ENCODE results near the gene QSOX2. TPM values are rescaled to one million over a fixed set of nuclear protein-coding genes. Genes with fewer than 3 reads are reported as not detected.

Gene QSOX2
- total RNA-seq, 6 experiments from 2014 or later, result 2.9 to 8.7 (median 6.4) TPM

- H3K27ac ChIP-seq, result no peak overlapping the region
- H3K36me3 ChIP-seq, result no peaks in the 10 kb centered on the region
- intact Hi-C loops (cut with DNase I), result no loop called here
- TF ChIP-seq POLR2A (IDR thresholded peaks at IDR 0.05), result no peak
- TF ChIP-seq, protein P1, sequence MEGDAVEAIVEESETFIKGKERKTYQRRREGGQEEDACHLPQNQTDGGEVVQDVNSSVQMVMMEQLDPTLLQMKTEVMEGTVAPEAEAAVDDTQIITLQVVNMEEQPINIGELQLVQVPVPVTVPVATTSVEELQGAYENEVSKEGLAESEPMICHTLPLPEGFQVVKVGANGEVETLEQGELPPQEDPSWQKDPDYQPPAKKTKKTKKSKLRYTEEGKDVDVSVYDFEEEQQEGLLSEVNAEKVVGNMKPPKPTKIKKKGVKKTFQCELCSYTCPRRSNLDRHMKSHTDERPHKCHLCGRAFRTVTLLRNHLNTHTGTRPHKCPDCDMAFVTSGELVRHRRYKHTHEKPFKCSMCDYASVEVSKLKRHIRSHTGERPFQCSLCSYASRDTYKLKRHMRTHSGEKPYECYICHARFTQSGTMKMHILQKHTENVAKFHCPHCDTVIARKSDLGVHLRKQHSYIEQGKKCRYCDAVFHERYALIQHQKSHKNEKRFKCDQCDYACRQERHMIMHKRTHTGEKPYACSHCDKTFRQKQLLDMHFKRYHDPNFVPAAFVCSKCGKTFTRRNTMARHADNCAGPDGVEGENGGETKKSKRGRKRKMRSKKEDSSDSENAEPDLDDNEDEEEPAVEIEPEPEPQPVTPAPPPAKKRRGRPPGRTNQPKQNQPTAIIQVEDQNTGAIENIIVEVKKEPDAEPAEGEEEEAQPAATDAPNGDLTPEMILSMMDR (IDR thresholded peaks at IDR 0.05), result no peak
- WGBS (ENCODE audit: insufficient coverage, low coverage, low lambda C conversion rate, missing lambda C conversion rate), result 27% methylated on average over 3 of the region's 96 CpGs
- ATAC-seq, result no peak
- H3K9me3 ChIP-seq, result no peaks in the 10 kb centered on the region
- H3K4me1 ChIP-seq, result no peaks in the 10 kb centered on the region
- DNase-seq, result no peak
- H3K27me3 ChIP-seq, result peaks cover 10 to 32% of the 10 kb centered on the region in 2 donors
- no peak overlapping the region for H3K4me3 ChIP-seq
Measured at GRCh38 chr9:136193127-136193890, 52.3 kb downstream of the QSOX2 start.

DNA sequence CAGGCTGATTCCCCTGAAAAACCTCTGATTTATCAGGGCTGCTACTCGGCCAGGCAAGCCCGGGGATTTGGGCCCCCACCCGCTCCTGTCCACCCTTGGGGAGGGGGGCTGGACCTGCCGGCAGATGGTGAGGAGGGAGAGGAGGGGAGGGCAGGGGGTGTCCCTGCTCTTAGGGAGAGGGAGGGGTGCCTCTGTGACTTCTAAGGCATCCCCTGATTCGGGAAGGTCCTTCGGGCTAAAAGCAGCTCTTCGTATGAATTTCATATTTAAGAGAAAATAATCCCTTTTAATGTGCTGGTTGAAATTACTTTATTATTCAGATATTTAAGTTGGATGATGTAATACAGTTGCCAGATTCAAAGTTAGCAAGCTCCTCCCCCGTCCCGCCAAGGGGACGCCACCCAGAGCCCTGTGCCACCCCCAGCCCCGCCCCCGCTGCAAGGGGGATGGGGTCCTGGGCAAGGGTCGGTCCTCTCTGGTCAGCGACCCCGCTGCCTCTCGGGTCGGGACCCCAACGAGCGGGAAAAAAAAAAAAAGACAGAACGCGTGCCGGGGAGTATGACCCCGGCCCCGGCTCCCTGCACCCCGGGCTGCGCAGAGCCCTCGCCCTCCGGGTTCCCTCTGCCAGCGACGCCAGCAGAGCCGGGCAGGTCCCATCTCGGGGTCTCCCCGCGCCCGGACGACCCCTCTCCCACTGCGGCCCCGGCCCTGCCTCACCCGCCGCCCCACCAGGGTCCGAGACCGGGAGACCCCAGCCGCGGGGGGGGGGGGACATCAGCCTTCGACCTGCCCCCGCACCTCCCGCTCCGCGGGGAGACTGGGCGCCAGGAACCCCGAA lies 53.1 kb downstream of the QSOX2 start:
- ATAC-seq (no peak), DNase-seq (no peak)
- H3K9me3 ChIP-seq, result no peaks in the 10 kb centered on the region
- no peak for TF ChIP-seq POLR2A (IDR thresholded peaks at IDR 0.05)
- TF ChIP-seq, protein P1 (IDR thresholded peaks at IDR 0.05), result no peak
- H3K27me3 ChIP-seq, result peaks cover 10 to 32% of the 10 kb centered on the region in 2 donors
- no peak overlapping the region for H3K27ac ChIP-seq
- intact Hi-C loops (cut with DNase I), result no loop called here
- H3K4me3 ChIP-seq, result no peak overlapping the region
- no peaks in the 10 kb centered on the region for H3K36me3 ChIP-seq
- WGBS (ENCODE audit: insufficient coverage, low coverage, low lambda C conversion rate, missing lambda C conversion rate), result 7% methylated on average over 21 of the region's 51 CpGs
- no peaks in the 10 kb centered on the region for H3K4me1 ChIP-seq

DNA sequence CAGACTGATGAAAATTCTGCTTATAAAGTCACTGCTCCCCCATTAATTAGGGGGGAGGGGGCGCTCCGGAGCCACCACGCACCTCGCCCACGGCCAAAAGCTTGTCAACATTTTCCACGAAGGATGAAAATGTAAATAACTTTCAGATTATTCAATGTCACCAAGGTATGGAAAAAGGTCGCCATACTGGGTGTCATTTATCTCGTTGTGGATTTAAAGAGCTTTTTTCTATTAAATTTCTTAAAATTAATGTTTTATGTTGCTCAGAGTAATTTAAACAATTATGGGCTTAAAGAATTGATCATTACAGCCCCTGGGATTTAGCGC lies 53.7 kb downstream of the QSOX2 start:
- TF ChIP-seq POLR2A (IDR thresholded peaks at IDR 0.05), result no peak
- TF ChIP-seq, protein P1 (IDR thresholded peaks at IDR 0.05), result no peak
- H3K27me3 ChIP-seq, result peaks cover 7 to 32% of the 10 kb centered on the region in 2 donors
- H3K27ac ChIP-seq, result no peak overlapping the region
- no peak for DNase-seq
- WGBS (ENCODE audit: insufficient coverage, low coverage, low lambda C conversion rate, missing lambda C conversion rate), result 14% methylated on average over 8 of the region's 9 CpGs
- no peaks in the 10 kb centered on the region for H3K4me1 ChIP-seq
- ATAC-seq, result no peak
- H3K4me3 ChIP-seq, result no peak overlapping the region
- H3K9me3 ChIP-seq, result no peaks in the 10 kb centered on the region
- intact Hi-C loops (cut with DNase I), result no loop called here
- no peaks in the 10 kb centered on the region for H3K36me3 ChIP-seq

- 20% methylated on average over 7 of the region's 30 CpGs for WGBS (ENCODE audit: insufficient coverage, low coverage, low lambda C conversion rate, missing lambda C conversion rate)
- Histone ChIP-seq H3K4me1 (no peaks in the 10 kb centered on the region), H3K27me3 (peaks cover under 1 to 32% of the 10 kb centered on the region in 2 donors), H3K36me3 (no peaks in the 10 kb centered on the region), H3K27ac (no peak overlapping the region), H3K4me3 (no peak overlapping the region), H3K9me3 (no peaks in the 10 kb centered on the region)
- ATAC-seq (no peak), DNase-seq (no peak)
- intact Hi-C loops (cut with DNase I), result no loop called here
- no peak for TF ChIP-seq POLR2A (IDR thresholded peaks at IDR 0.05)
Measured at GRCh38 chr9:136191099-136191959, 54.3 kb downstream of the QSOX2 start.

All from right lobe of liver (tissue), 6 donors.